A549 (cell line): ENCODE data around the gene ACTA2. TPM values are rescaled to one million over a fixed set of nuclear protein-coding genes. Genes with fewer than 3 reads are reported as not detected.
A peak's percentile ranks its signal among the peaks of the same experiment; 100 is the strongest.

ENCODE experiments used
- ATAC-seq, 2 experiments: fragments of 200-7000 bp in 1 of 2; fragments of >200 bp in 1 of 2; cut with Nextera tagmentation in 1 of 2; cut with Tn5 transposase in 1 of 2; 3 replicates each; pipeline versions ENCODE4 v1.8.0 to v1.9.1; 2018 to 2020; ENCODE audit warnings: mild to moderate bottlenecking in 1 of 2, moderate library complexity in 1 of 2
- CTCF ChIA-PET: fragments of 300-600 bp; sonication (Branson Sonifier 250); formaldehyde crosslinking; extraction: SDS; loops from one replicate; lab custom pipeline; 2021; ENCODE audit warnings: antibody characterized with exemption, inconsistent platforms; lab: Yijun Ruan, JAX
- POLR2A ChIA-PET: fragments of 350-600 bp; formaldehyde crosslinking; extraction: SDS; loops from one replicate; lab custom pipeline; 2021; ENCODE audit warnings: antibody characterized with exemption, inconsistent platforms; lab: Yijun Ruan, JAX
- DNase-seq, 2 experiments: peaks; one replicate each; pipeline versions ENCODE4 v3.0.0 to v3.0.0-alpha.2; 2011 to 2016; ENCODE audit warnings: low read depth in 1 of 2, low spot score in 1 of 2
- FAIRE-seq: peaks from 2 replicates; lab custom pipeline; 2011; peaks lifted over from hg19 to GRCh38; lab: Jason Lieb, UNC
- H3K27ac ChIP-seq, 2 experiments: fragments of >200 bp; sonication (Bioruptor Twin); formaldehyde crosslinking; 3 replicates each; pipeline ENCODE4 v1.5.1; 2016 to 2017
- H3K4me1 ChIP-seq: fragments of >200 bp; sonication (Bioruptor Twin); formaldehyde crosslinking; 3 replicates; pipeline ENCODE4 v1.6.1; 2016
- H3K4me2 ChIP-seq: fragments of >200 bp; sonication (Bioruptor Twin); formaldehyde crosslinking; 3 replicates; pipeline ENCODE4 v1.6.1; 2016
- H3K4me3 ChIP-seq: fragments of >200 bp; sonication (Bioruptor Twin); formaldehyde crosslinking; 3 replicates; pipeline ENCODE4 v1.5.1; 2016
- H3K9me3 ChIP-seq: fragments of >200 bp; sonication (Bioruptor Twin); formaldehyde crosslinking; 3 replicates; pipeline ENCODE4 v1.6.1; 2016
- BCL3 ChIP-seq: fragments of >200 bp; sonication (Bioruptor Twin); formaldehyde crosslinking; IDR thresholded peaks from 3 replicates; pipeline ENCODE4 v1.6.1; 2016
- CHD4 ChIP-seq: fragments of 200-600 bp; sonication (generic); IDR thresholded peaks from 2 replicates; pipeline ENCODE4 v1.6.1; 2016; ENCODE audit warnings: antibody characterized with exemption, mild to moderate bottlenecking, borderline replicate concordance
- E2F6 ChIP-seq: IDR thresholded peaks from 2 replicates; pipeline ENCODE4 v1.6.1; 2012; ENCODE audit warnings: low read depth, borderline replicate concordance
- EHMT2 ChIP-seq: fragments of 200-600 bp; sonication (generic); IDR thresholded peaks from 2 replicates; pipeline ENCODE4 v1.6.1; 2016; ENCODE audit warnings: antibody characterized with exemption, low read depth, mild to moderate bottlenecking, moderate library complexity
- EP300 ChIP-seq, 2 experiments: fragments of >200 bp; sonication (Bioruptor Twin); formaldehyde crosslinking; IDR thresholded peaks; 2 replicates in 1 of 2; 3 replicates in 1 of 2; pipeline ENCODE4 v1.6.1; 2016 to 2017
- HDAC2 ChIP-seq: fragments of 200-600 bp; sonication (generic); IDR thresholded peaks from 2 replicates; pipeline ENCODE4 v1.6.1; 2016
- HMGXB4 ChIP-seq: fragments of 250-450 bp; sonication (Bioruptor Pico); IDR thresholded peaks from 2 replicates; pipeline ENCODE4 v1.5.0; 2021; ENCODE audit warnings: mild to moderate bottlenecking, moderate library complexity, borderline replicate concordance
- KDM1A ChIP-seq: fragments of 200-600 bp; sonication (generic); IDR thresholded peaks from 2 replicates; pipeline ENCODE4 v1.6.1; 2016; ENCODE audit warnings: low read depth, mild to moderate bottlenecking
- KDM5A ChIP-seq: fragments of 200-600 bp; sonication (generic); IDR thresholded peaks from 2 replicates; pipeline ENCODE4 v1.6.1; 2016; ENCODE audit warnings: antibody characterized with exemption, mild to moderate bottlenecking
- MAZ ChIP-seq: fragments of 150-350 bp; IDR thresholded peaks from 2 replicates; pipeline ENCODE4 v1.6.1; 2014; ENCODE audit warnings: antibody characterized with exemption, low read depth, low read length, borderline replicate concordance
- NFE2L2 ChIP-seq: fragments of 150-350 bp; conservative IDR thresholded peaks from 2 replicates; pipeline ENCODE4 v1.6.1; 2014; ENCODE audit warnings: low read length
- NR3C1 ChIP-seq: fragments of >200 bp; sonication (Bioruptor Twin); formaldehyde crosslinking; IDR thresholded peaks from 3 replicates; pipeline ENCODE4 v1.6.1; 2017
- PHF8 ChIP-seq: fragments of 200-600 bp; sonication (generic); IDR thresholded peaks from 2 replicates; pipeline ENCODE4 v1.6.1; 2016; ENCODE audit warnings: low read depth, mild to moderate bottlenecking, antibody characterized with exemption, moderate library complexity, borderline replicate concordance
- POLR2AphosphoS2 ChIP-seq: conservative IDR thresholded peaks from 2 replicates; pipeline ENCODE4 v1.6.1; 2012; ENCODE audit warnings: low read length, improper control_type of control experiment, inconsistent platforms
- RARB ChIP-seq: fragments of 250-450 bp; sonication (Bioruptor Pico); IDR thresholded peaks from 2 replicates; pipeline ENCODE4 v1.8.0; 2021; ENCODE audit warnings: mild to moderate bottlenecking, moderate library complexity
- REST ChIP-seq: fragments of 200-600 bp; sonication (generic); IDR thresholded peaks from 2 replicates; pipeline ENCODE4 v1.6.1; 2016; ENCODE audit warnings: antibody characterized with exemption, mild to moderate bottlenecking, moderate library complexity
- RFX5 ChIP-seq: fragments of 450-650 bp; IDR thresholded peaks from 2 replicates; pipeline ENCODE4 v1.7.1; 2014; ENCODE audit warnings: antibody characterized with exemption, mild to moderate bottlenecking, moderate library complexity
- SMC3 ChIP-seq: fragments of >200 bp; sonication (Bioruptor Twin); formaldehyde crosslinking; IDR thresholded peaks from 3 replicates; pipeline ENCODE4 v1.6.1; 2018; ENCODE audit warnings: inconsistent platforms
- TP53 ChIP-seq: fragments of 250-450 bp; sonication (Bioruptor Pico); IDR thresholded peaks from 2 replicates; pipeline ENCODE4 v1.5.0; 2021; ENCODE audit warnings: mild to moderate bottlenecking, moderate library complexity
- ZSCAN20 ChIP-seq: fragments of 250-450 bp; sonication (Bioruptor Pico); IDR thresholded peaks from 2 replicates; pipeline ENCODE4 v1.8.0; 2022; ENCODE audit warnings: mild to moderate bottlenecking, moderate library complexity
- WGBS: methylation state at CpG from one replicate; pipeline ENCODE4 v1.1.6; 2017; ENCODE audit errors: missing lambda C conversion rate; 5-methylcytosine and 5-hydroxymethylcytosine counted together
- polyA plus RNA-seq, 4 experiments: library from polyadenylated mRNA; depleted of rRNA in 3 of 4; stranded (reverse); fragments of >200 nt; fragmentation: RNase III in 1 of 4; extraction: RNeasy Plus Mini Kit Qiagen cat#74134 plus additional on column Dnase treatment in 1 of 4; gene quantifications; 2 replicates in 3 of 4; 3 replicates in 1 of 4; pipeline ENCODE4 v1.2.3, GENCODE V29; 2011 to 2017

The ACTA2 gene
- polyA plus RNA-seq, 2 of the 4 experiments (the other 2 are of a cell fraction): 15.0 to 25.9 TPM

- Histone ChIP-seq H3K4me2 (peak overlapping the region; percentile 66), H3K4me1 (peaks cover 100% of the 10 kb centered on the region)
- 27% methylated on average over 2 of the region's 2 CpGs for WGBS
These were observed 60.2 kb downstream of the ACTA2 start for GRCh38 chr10:88892222-88892967.

More at GRCh38 chr10:88892222-88892967, 60.2 kb downstream of the ACTA2 start:
- Histone ChIP-seq H3K9me3 (no peaks in the 10 kb centered on the region), H3K4me3 (no peak overlapping the region)
- DNase-seq (no peak), ATAC-seq (no peak)
- POLR2A ChIA-PET: interaction anchor here (2.2 kb wide), 1 partner anchor 13 kb away, joined by 9 read pairs; the partner anchor contains the start of gene STAMBPL1
- CTCF ChIA-PET: interaction anchor here (0.7 to 2.8 kb wide), 7 partner anchors 9 to 327 kb away, joined by 3 to 13 read pairs (median 3); no protein-coding TSS in a partner anchor
- TF ChIP-seq REST: no peak
- TF ChIP-seq KDM5A: no peak
- TF ChIP-seq HDAC2: no peak
- no peak for TF ChIP-seq CHD4
- no peak for TF ChIP-seq NFE2L2
- no peak for TF ChIP-seq TP53
- TF ChIP-seq HMGXB4 (CRISPR knock-in tag): no peak
- TF ChIP-seq SMC3: no peak
- TF ChIP-seq BCL3: no peak
- no peak for TF ChIP-seq EHMT2
- no peak for TF ChIP-seq POLR2AphosphoS2
- TF ChIP-seq KDM1A: no peak
- no peak for TF ChIP-seq RFX5
- TF ChIP-seq ZSCAN20 (CRISPR knock-in tag): no peak
- TF ChIP-seq RARB (CRISPR knock-in tag): no peak
- no peak for TF ChIP-seq E2F6
- TF ChIP-seq MAZ: no peak
- no peak for TF ChIP-seq PHF8
- TF ChIP-seq EP300 (IDR thresholded peaks at IDR 0.05): no peak
- TF ChIP-seq NR3C1: no peak
- TF ChIP-seq, all 56 proteins: peak for 0
- no peak for FAIRE-seq
- H3K27ac ChIP-seq: peak overlapping the region; percentile 40 to 80; a peak in 5 of 6 replicates
